GM12878 (cell line): Measurements from ENCODE around the gene ELP2. TPM values are rescaled to one million over a fixed set of nuclear protein-coding genes. Genes with fewer than 3 reads are reported as not detected.

Experiments used
- CREM ChIP-seq: IDR thresholded peaks from 2 replicates; pipeline ENCODE4 v1.6.1; 2014; ENCODE audit warnings: antibody characterized with exemption, low read depth
- CTCF ChIP-seq, 3 experiments: IDR thresholded peaks in 2 of 3; conservative IDR thresholded peaks in 1 of 3; 2 replicates each; pipeline ENCODE4 v1.5.1; 2011; ENCODE audit warnings: low read depth in 3 of 3, low read length in 3 of 3, mild to moderate bottlenecking in 3 of 3, control low read depth in 2 of 3, moderate library complexity in 2 of 3, inconsistent platforms in 1 of 3, mixed read lengths in 1 of 3; ENCODE audit not compliant: control insufficient read depth in 2 of 3, insufficient read depth in 1 of 3; ENCODE audit errors: extremely low read depth in 1 of 3
- E2F8 ChIP-seq: fragments of 450-650 bp; IDR thresholded peaks from 2 replicates; pipeline ENCODE4 v1.6.1; 2018; ENCODE audit warnings: mild to moderate bottlenecking, low read depth, moderate library complexity; ENCODE audit not compliant: partially characterized antibody
- EP300 ChIP-seq, 2 experiments: fragments of 150-350 bp in 1 of 2; IDR thresholded peaks; 2 replicates each; pipeline ENCODE4 v1.6.1; 2011 to 2012; ENCODE audit warnings: low read depth in 2 of 2, low read length in 2 of 2, borderline replicate concordance in 1 of 2, improper control_type of control experiment in 1 of 2, inconsistent platforms in 1 of 2; ENCODE audit not compliant: control insufficient read depth in 1 of 2
- HDGF ChIP-seq: fragments of 450-650 bp; IDR thresholded peaks from 2 replicates; pipeline ENCODE4 v1.6.1; 2016; ENCODE audit warnings: antibody characterized with exemption
- NFIC ChIP-seq: IDR thresholded peaks from 2 replicates; pipeline ENCODE4 v1.6.1; 2012; ENCODE audit warnings: low read depth, mild to moderate bottlenecking, inconsistent platforms, low read length, moderate library complexity
- NFXL1 ChIP-seq: fragments of 450-650 bp; IDR thresholded peaks from 2 replicates; pipeline ENCODE4 v1.6.1; 2017; ENCODE audit warnings: antibody characterized with exemption, mild to moderate bottlenecking, borderline replicate concordance
- NR2F1 ChIP-seq: fragments of 450-650 bp; conservative IDR thresholded peaks from 2 replicates; pipeline ENCODE4 v1.6.1; 2017; ENCODE audit warnings: mild to moderate bottlenecking
- PML ChIP-seq: IDR thresholded peaks from 2 replicates; pipeline ENCODE4 v1.6.1; 2012; ENCODE audit warnings: low read length, inconsistent platforms
- POLR2AphosphoS5 ChIP-seq: IDR thresholded peaks from 2 replicates; pipeline ENCODE4 v1.6.1; 2011; ENCODE audit warnings: mild to moderate bottlenecking, low read length, inconsistent platforms
- POU2F2 ChIP-seq: IDR thresholded peaks from 3 replicates; pipeline ENCODE4 v1.6.1; 2011; ENCODE audit warnings: low read depth, mild to moderate bottlenecking, low read length, borderline replicate concordance
- RAD21 ChIP-seq: IDR thresholded peaks from 2 replicates; pipeline ENCODE4 v1.6.1; 2011; ENCODE audit warnings: mild to moderate bottlenecking, low read depth, low read length, moderate library complexity; ENCODE audit not compliant: insufficient read depth
- RCOR1 ChIP-seq: conservative IDR thresholded peaks from 2 replicates; pipeline ENCODE4 v1.6.1; 2012; ENCODE audit warnings: low read depth, low read length, improper control_type of control experiment
- RELA ChIP-seq: fragments of 450-650 bp; IDR thresholded peaks from 2 replicates; pipeline ENCODE4 v1.8.0; 2014; ENCODE audit warnings: borderline replicate concordance; ENCODE audit not compliant: partially characterized antibody
- RFX5 ChIP-seq: IDR thresholded peaks from 2 replicates; pipeline ENCODE4 v1.6.1; 2011; ENCODE audit warnings: low read depth, low read length, improper control_type of control experiment
- SIX5 ChIP-seq: IDR thresholded peaks from 2 replicates; pipeline ENCODE4 v1.6.1; 2011; ENCODE audit warnings: mild to moderate bottlenecking, low read depth, low read length, moderate library complexity; ENCODE audit not compliant: severe bottlenecking
- SP1 ChIP-seq: IDR thresholded peaks from one replicate; pipeline ENCODE4 v1.6.1; 2011; ENCODE audit warnings: low read depth, low read length
- SRF ChIP-seq, 2 experiments: IDR thresholded peaks; 2 replicates each; pipeline ENCODE4 v1.6.1; 2011; ENCODE audit warnings: low read depth in 2 of 2, low read length in 2 of 2, mild to moderate bottlenecking in 1 of 2, moderate library complexity in 1 of 2
- TCF12 ChIP-seq: IDR thresholded peaks from 2 replicates; pipeline ENCODE4 v1.6.1; 2011; ENCODE audit warnings: low read depth, mild to moderate bottlenecking, low read length
- YY1 ChIP-seq: IDR thresholded peaks from 2 replicates; pipeline ENCODE4 v1.6.1; 2011; ENCODE audit warnings: low read depth, mild to moderate bottlenecking, low read length
- ZBTB33 ChIP-seq: fragments of 450-650 bp; IDR thresholded peaks from 2 replicates; pipeline ENCODE4 v1.6.1; 2017; ENCODE audit warnings: mild to moderate bottlenecking
- polyA plus RNA-seq, 11 experiments: library from polyadenylated mRNA; depleted of rRNA in 4 of 11; unstranded in 6 of 11; stranded (reverse) in 5 of 11; fragments of >200 nt; fragmentation: Nextera tagmentation in 4 of 11; fragmentation: Illumina TruSeq in 1 of 11; extraction: Ambion mirVana in 4 of 11; extraction: Trizol in 1 of 11; gene quantifications; 1 replicate in 1 of 11; 2 replicates in 10 of 11; pipeline versions ENCODE4 v1.2.1 to v1.2.3, GENCODE V29; 2011 to 2016; ENCODE audit warnings: inconsistent platforms in 2 of 11, missing spikeins in 2 of 11, low read depth in 1 of 11
- total RNA-seq, 4 experiments: library from RNA; depleted of rRNA in 3 of 4; stranded (reverse); fragments of >200 nt in 3 of 4; fragmentation: Illumina TruSeq in 1 of 4; extraction: Trizol in 1 of 4; gene quantifications; 2 replicates each; pipeline versions ENCODE4 v1.2.1 to v1.2.3, GENCODE V29; 2013 to 2021
- TF ChIP-seq, protein P1 (sequence below): fragments of 450-650 bp; IDR thresholded peaks from 2 replicates; pipeline ENCODE4 v1.6.1; 2017; ENCODE audit warnings: borderline replicate concordance

The ELP2 gene
- total and polyA plus RNA-seq, 10 of the 15 experiments (the other 5 are each of a cell fraction or from before 2014, with no cell fraction given): 56.9 to 134 (median 88.5) TPM

DNA sequence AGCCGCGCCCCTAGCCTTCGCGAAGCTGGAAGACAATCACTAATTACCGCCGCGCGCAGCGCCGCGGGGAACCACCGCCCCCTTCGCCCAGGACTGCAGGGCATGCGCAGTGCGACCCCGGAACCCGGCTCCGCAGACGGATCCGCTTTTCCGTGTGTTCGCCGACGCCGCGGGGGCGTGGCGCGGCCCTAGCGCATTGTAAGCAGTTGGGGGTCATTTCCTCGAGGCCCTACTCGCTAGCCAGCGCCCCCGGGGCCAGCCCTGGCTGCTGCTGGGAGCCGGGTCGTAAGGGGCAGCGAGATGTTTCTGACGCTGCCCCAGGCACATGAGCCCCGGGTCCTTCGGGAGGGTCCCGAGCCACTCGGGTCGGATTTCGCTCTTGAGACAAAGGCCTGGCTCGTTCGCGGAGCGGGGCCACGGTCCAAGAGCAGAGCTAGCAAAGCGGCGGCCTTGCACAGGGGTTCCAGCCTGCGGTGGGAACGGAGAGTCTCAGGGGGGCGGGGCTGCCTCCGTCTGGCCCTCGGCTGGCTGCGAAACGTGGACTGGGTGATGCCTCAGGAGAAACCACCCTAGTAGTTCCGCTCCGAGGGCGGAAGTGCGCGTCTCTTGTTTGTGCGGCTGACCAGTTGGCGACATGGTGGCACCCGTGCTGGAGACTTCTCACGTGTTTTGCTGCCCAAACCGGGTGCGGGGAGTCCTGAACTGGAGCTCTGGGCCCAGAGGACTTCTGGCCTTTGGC lies at the start of gene ELP2, which contains the start of gene SLC39A6 (continued):
- TF ChIP-seq E2F8 (peak; percentile 26), SIX5 (no peak), POLR2AphosphoS5 (peak; percentile 93), SRF (IDR thresholded peaks at IDR 0.05; ENCODE audit: low read depth in 2 of 2, low read length in 2 of 2) (peak in 1 of 2 experiments; percentile 53; a peak in 1 of 4 replicates), TCF12 (peak; percentile 59), SP1 (peak; percentile 96), RFX5 (0 out of 2 replicates have a peak, but pooled peaks have one; percentile 12), YY1 (peak; percentile 92), CTCF (IDR thresholded peaks at IDR 0.05 in 2 of 3, conservative IDR thresholded peaks at IDR 0.05 in 1 of 3; ENCODE audit: control insufficient read depth in 2 of 3, extremely low read depth in 1 of 3, insufficient read depth in 1 of 3, low read depth in 3 of 3, low read length in 3 of 3) (0 out of 6 replicates have a peak, but pooled peaks of 1 of the 3 experiments have one; percentile 1), RELA (no peak), NR2F1 (peak; percentile 86), RAD21 (no peak), ZBTB33 (no peak), CREM (peak; percentile 80), HDGF (no peak), NFIC (no peak), PML (peak; percentile 73; the same call in 1 of the 2 replicates), EP300 (IDR thresholded peaks at IDR 0.05; ENCODE audit: borderline replicate concordance in 1 of 2, control insufficient read depth in 1 of 2, low read depth in 2 of 2, low read length in 2 of 2) (no peak), POU2F2 (peak; percentile 21; the same call in 1 of the 3 replicates), RCOR1 (no peak), NFXL1 (no peak)
- TF ChIP-seq, protein P1, sequence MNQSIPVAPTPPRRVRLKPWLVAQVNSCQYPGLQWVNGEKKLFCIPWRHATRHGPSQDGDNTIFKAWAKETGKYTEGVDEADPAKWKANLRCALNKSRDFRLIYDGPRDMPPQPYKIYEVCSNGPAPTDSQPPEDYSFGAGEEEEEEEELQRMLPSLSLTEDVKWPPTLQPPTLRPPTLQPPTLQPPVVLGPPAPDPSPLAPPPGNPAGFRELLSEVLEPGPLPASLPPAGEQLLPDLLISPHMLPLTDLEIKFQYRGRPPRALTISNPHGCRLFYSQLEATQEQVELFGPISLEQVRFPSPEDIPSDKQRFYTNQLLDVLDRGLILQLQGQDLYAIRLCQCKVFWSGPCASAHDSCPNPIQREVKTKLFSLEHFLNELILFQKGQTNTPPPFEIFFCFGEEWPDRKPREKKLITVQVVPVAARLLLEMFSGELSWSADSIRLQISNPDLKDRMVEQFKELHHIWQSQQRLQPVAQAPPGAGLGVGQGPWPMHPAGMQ: no peak
